HFF-Myc (cell line): ENCODE data around the gene DBNDD1.

ENCODE experiments used
- DNase-seq: peaks from one replicate; pipeline ENCODE4 v3.0.0-alpha.2; 2011; ENCODE audit warnings: low read depth; ENCODE audit errors: extremely low read depth
- H3K4me3 ChIP-seq: replicated peaks from 2 replicates; pipeline ENCODE4 v1.5.1; 2011; ENCODE audit warnings: low read depth, mild to moderate bottlenecking, control low read depth, low read length
- CTCF ChIP-seq: IDR thresholded peaks from 2 replicates; pipeline ENCODE4 v1.5.1; 2012; ENCODE audit warnings: mild to moderate bottlenecking, low read depth, low read length, control low read depth; ENCODE audit errors: missing control alignments

Gene DBNDD1

GRCh38 chr16:90020260-90020837, 1.1 kb upstream of the DBNDD1 start:
- no peak for TF ChIP-seq CTCF
- H3K4me3 ChIP-seq, result peak overlapping the region; percentile 53
- DNase-seq, result no peak

- TF ChIP-seq CTCF, result no peak
- H3K4me3 ChIP-seq, result peak overlapping the region; percentile 53
- no peak for DNase-seq
Measured at GRCh38 chr16:90019543-90020259, 445 bp upstream of the DBNDD1 start.

GRCh38 chr16:90018297-90018651, 982 bp downstream of the DBNDD1 start:
- no peak for TF ChIP-seq CTCF
- no peak for DNase-seq
- H3K4me3 ChIP-seq, result peak overlapping the region; percentile 53

GRCh38 chr16:90016339-90016950, 2.8 kb downstream of the DBNDD1 start:
- TF ChIP-seq CTCF, result no peak
- DNase-seq, result no peak
- H3K4me3 ChIP-seq, result no peak overlapping the region

- no peak for TF ChIP-seq CTCF
- no peak for DNase-seq
- H3K4me3 ChIP-seq, result no peak overlapping the region
Measured at GRCh38 chr16:90015586-90016338, 3.5 kb downstream of the DBNDD1 start.

- no peak for TF ChIP-seq CTCF
- H3K4me3 ChIP-seq, result no peak overlapping the region
Measured at GRCh38 chr16:90012991-90013745, 6.1 kb downstream of the DBNDD1 start.

More at GRCh38 chr16:90012991-90013745, 6.1 kb downstream of the DBNDD1 start:
- no peak for DNase-seq
